ENCODE measurements around the gene CHD6. TPM values are rescaled to one million over a fixed set of nuclear protein-coding genes. Genes with fewer than 3 reads are reported as not detected.

CHD6 gene
- total RNA-seq, 1 experiment from 2014 or later: 46.7 TPM

DNA sequence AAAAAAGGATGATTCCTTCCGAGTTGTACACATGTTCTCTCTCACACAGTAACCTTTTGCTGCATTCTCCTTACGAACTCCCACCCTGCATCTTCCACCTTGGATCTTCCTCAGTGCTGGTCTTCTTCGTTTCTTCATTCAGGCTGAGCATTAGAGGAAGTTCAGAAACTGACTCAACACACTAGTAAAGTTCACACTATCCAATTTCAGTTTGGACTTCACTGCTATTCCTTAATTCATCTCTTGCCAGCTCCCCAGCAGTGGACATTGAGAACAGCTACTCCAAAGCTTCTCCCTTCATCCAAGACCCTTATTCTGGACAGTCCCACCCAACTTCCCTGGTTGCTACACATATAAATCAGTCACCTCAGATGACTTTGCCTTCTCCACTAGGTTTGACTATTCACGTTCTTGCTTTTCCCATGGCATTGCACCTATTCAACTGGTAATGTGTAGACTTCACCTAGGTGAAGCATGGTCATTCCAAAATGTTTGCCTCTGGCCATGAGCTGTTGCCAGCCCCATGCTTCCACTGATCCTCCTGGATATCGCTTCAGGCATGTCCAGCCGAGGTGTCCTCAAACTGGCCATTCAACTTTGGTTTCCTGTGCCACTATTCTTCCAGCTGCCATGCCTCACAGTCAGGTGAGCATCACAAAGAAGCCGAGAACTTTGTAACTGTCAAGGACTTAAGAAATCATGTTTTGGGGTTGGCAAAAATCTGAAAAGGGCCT lies 147.6 kb downstream of the CHD6 start:
- H3K27me3 ChIP-seq (replicated peaks; ENCODE audit: insufficient read depth, low read depth, low read length, poor library complexity): no peaks in the 10 kb centered on the region
- H3K36me3 ChIP-seq (ENCODE audit: insufficient read depth, low read length, poor library complexity, severe bottlenecking): peaks cover under 1% of the 10 kb centered on the region
- POLR2A ChIA-PET (ENCODE audit: low non-redundant PET): no interaction called here
- no peak overlapping the region for H3K27ac ChIP-seq (ENCODE audit: low read depth, low read length, poor library complexity, severe bottlenecking)
- intact Hi-C loops (cut with micrococcal nuclease; ENCODE audit: unreplicated experiment): no loop called here
- H3K9me3 ChIP-seq (ENCODE audit: low read depth, low read length, poor library complexity, severe bottlenecking): peaks cover under 1% of the 10 kb centered on the region
- H3K4me3 ChIP-seq (ENCODE audit: low read depth, low read length, poor library complexity, severe bottlenecking): no peak overlapping the region
- H3K4me1 ChIP-seq (ENCODE audit: insufficient read depth, low read length, poor library complexity, severe bottlenecking): peaks cover 10% of the 10 kb centered on the region
- CTCF ChIA-PET: no interaction called here
- no peak for TF ChIP-seq EZH2 (IDR thresholded peaks at IDR 0.05; ENCODE audit: borderline replicate concordance, low read depth, low read length, poor library complexity, severe bottlenecking)
- TF ChIP-seq, protein P1, sequence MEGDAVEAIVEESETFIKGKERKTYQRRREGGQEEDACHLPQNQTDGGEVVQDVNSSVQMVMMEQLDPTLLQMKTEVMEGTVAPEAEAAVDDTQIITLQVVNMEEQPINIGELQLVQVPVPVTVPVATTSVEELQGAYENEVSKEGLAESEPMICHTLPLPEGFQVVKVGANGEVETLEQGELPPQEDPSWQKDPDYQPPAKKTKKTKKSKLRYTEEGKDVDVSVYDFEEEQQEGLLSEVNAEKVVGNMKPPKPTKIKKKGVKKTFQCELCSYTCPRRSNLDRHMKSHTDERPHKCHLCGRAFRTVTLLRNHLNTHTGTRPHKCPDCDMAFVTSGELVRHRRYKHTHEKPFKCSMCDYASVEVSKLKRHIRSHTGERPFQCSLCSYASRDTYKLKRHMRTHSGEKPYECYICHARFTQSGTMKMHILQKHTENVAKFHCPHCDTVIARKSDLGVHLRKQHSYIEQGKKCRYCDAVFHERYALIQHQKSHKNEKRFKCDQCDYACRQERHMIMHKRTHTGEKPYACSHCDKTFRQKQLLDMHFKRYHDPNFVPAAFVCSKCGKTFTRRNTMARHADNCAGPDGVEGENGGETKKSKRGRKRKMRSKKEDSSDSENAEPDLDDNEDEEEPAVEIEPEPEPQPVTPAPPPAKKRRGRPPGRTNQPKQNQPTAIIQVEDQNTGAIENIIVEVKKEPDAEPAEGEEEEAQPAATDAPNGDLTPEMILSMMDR (conservative IDR thresholded peaks at IDR 0.05; ENCODE audit: low read depth, low read length): no peak
- DNase-seq (ENCODE audit: low spot score): no peak
- BruUV-seq (replicated peaks): no TSS peak

DNA sequence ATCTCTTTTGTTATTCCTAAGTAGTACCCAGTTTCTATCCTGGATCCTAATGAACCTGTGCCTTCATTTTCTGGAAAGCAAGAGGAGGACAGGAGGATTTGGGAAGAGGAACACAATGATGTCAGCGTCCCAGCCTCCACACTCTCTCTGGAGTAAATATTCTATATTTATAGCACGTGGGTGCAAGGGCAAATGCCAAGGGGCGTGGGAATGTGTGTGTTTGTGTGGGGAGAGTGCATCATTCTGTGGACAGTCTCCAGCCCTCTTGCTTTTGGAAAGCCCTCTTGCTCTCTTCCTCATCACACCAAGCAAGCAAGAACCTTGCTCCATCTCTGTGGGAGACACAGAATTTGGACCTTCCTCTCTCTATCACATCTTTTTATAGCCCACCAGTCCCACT lies 148.3 kb downstream of the CHD6 start:
- CTCF ChIA-PET: no interaction called here
- H3K36me3 ChIP-seq (ENCODE audit: insufficient read depth, low read length, poor library complexity, severe bottlenecking): peaks cover 7% of the 10 kb centered on the region
- H3K4me1 ChIP-seq (ENCODE audit: insufficient read depth, low read length, poor library complexity, severe bottlenecking): peaks cover 3% of the 10 kb centered on the region
- BruUV-seq (replicated peaks): no TSS peak
- H3K9me3 ChIP-seq (ENCODE audit: low read depth, low read length, poor library complexity, severe bottlenecking): peaks cover 5% of the 10 kb centered on the region
- no peak overlapping the region for H3K4me3 ChIP-seq (ENCODE audit: low read depth, low read length, poor library complexity, severe bottlenecking)
- no peaks in the 10 kb centered on the region for H3K27me3 ChIP-seq (replicated peaks; ENCODE audit: insufficient read depth, low read depth, low read length, poor library complexity)
- TF ChIP-seq EZH2 (IDR thresholded peaks at IDR 0.05; ENCODE audit: borderline replicate concordance, low read depth, low read length, poor library complexity, severe bottlenecking): no peak
- no peak for DNase-seq (ENCODE audit: low spot score)
- H3K27ac ChIP-seq (ENCODE audit: low read depth, low read length, poor library complexity, severe bottlenecking): no peak overlapping the region
- intact Hi-C loops (cut with micrococcal nuclease; ENCODE audit: unreplicated experiment): no loop called here
- POLR2A ChIA-PET (ENCODE audit: low non-redundant PET): no interaction called here

DNA sequence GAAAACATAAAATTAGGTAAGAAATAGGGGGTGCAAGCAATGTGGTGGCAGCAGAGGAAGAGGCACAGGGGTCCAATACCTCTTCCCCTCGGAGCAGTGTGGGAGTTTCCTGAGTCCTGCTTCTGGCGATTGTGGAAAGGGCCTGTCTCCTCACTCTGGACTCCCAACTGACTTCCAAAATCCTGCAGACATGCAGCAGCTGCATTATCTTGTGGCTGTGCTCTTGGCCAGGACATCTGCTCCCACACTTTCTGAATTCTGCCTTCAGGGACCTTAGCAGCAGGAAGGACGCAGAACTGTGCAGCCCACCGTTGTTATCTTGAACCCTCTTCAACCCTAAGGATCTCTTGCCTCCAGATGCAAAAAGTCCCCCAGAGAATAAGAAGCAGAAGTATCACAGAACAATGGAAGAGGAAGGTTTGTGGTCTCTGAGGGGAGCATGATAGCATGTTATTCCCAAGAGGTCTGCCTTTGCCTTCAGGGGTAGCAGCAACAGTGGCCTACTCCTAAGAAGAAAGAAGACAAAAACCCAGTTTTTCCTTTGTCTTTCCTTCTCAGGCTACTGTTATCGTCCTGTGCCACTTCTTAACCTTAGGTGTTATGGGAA lies 149.1 kb downstream of the CHD6 start:
- peaks cover 7% of the 10 kb centered on the region for H3K36me3 ChIP-seq (ENCODE audit: insufficient read depth, low read length, poor library complexity, severe bottlenecking)
- no peak for TF ChIP-seq EZH2 (IDR thresholded peaks at IDR 0.05; ENCODE audit: borderline replicate concordance, low read depth, low read length, poor library complexity, severe bottlenecking)
- TF ChIP-seq, protein P1 (conservative IDR thresholded peaks at IDR 0.05; ENCODE audit: low read depth, low read length): no peak
- no peaks in the 10 kb centered on the region for H3K27me3 ChIP-seq (replicated peaks; ENCODE audit: insufficient read depth, low read depth, low read length, poor library complexity)
- BruUV-seq (replicated peaks): no TSS peak
- DNase-seq (ENCODE audit: low spot score): no peak
- no peaks in the 10 kb centered on the region for H3K4me1 ChIP-seq (ENCODE audit: insufficient read depth, low read length, poor library complexity, severe bottlenecking)
- no peak overlapping the region for H3K4me3 ChIP-seq (ENCODE audit: low read depth, low read length, poor library complexity, severe bottlenecking)
- intact Hi-C loops (cut with micrococcal nuclease; ENCODE audit: unreplicated experiment): no loop called here
- POLR2A ChIA-PET (ENCODE audit: low non-redundant PET): no interaction called here
- H3K9me3 ChIP-seq (ENCODE audit: low read depth, low read length, poor library complexity, severe bottlenecking): peaks cover 5% of the 10 kb centered on the region
- CTCF ChIA-PET: no interaction called here
- H3K27ac ChIP-seq (ENCODE audit: low read depth, low read length, poor library complexity, severe bottlenecking): no peak overlapping the region

Measured in A673 (cell line).